GM18508 (cell line): ENCODE results near the gene SLC9A3.

Experiments
- ATAC-seq: cut with Tn5 transposase; IDR thresholded peaks from one replicate; pipeline ENCODE4 v1.9.1; 2021; ENCODE audit warnings: moderate number of reproducible peaks; ENCODE audit not compliant: insufficient read depth, unreplicated experiment

The SLC9A3 gene

DNA sequence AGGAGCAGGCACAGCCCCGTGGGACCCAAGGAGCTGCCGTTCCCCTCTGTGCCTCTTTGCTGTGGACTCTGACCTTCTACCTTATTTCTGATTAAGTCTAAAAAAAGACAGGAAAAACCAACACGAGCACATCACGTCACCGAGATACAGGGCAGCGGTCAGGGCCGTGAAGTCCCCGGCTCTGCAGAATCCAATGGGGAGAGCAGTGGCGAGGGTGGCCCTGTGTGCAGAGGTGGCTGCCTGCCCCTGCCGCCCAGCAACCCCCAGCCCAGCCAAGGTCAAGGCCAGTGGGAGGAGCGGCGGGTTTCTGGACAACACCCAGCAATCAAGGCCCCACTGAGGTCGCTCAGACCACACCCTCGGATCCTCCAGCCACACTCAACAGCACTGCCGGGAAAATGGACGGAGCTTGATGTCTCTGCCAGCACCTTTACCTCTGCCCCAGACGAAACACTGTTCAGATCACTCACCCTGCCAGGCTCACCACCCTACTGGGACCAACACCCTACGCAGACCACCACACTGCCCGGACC is 32.7 kb upstream of the SLC9A3 start:
- ATAC-seq, result no peak

GRCh38 chr5:555058-555623 is 30.9 kb upstream of the SLC9A3 start:
- ATAC-seq, result no peak

GRCh38 chr5:554284-554988 is 30.2 kb upstream of the SLC9A3 start:
- no peak for ATAC-seq

GRCh38 chr5:553874-554273 is 29.6 kb upstream of the SLC9A3 start:
- ATAC-seq, result no peak

GRCh38 chr5:551406-551805 is 27.2 kb upstream of the SLC9A3 start:
- ATAC-seq, result no peak

GRCh38 chr5:549229-549628 is 25.0 kb upstream of the SLC9A3 start:
- no peak for ATAC-seq

- no peak for ATAC-seq
Observed at GRCh38 chr5:548256-548655, 24.0 kb upstream of the SLC9A3 start.

GRCh38 chr5:547086-547924 is 23.1 kb upstream of the SLC9A3 start:
- ATAC-seq, result no peak

DNA sequence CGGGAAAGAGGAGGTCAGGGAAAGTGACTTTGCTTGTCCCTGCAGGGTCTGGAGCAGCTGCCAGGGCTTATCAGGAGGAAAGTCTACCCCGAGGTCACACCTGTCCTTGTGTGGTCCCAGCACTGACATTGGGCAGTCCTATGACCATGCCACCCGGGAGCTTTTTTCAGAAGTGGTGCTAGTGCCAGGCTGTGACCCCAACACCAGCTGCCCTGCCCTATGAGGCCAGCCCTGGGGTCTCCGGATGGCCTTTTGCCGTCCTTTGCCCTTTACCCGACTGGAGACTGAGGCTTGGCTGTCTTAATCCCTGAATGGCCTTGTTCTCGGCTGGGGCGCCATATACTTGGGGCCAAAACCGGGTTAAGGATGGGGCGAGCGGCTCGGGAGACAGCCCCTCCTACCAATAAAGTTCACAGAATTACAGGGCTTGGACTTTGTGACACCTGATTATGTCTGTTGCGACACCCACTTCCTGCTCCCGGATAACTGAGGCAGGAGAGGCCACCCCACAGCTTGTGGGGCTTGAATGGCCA is 22.2 kb upstream of the SLC9A3 start:
- no peak for ATAC-seq

DNA sequence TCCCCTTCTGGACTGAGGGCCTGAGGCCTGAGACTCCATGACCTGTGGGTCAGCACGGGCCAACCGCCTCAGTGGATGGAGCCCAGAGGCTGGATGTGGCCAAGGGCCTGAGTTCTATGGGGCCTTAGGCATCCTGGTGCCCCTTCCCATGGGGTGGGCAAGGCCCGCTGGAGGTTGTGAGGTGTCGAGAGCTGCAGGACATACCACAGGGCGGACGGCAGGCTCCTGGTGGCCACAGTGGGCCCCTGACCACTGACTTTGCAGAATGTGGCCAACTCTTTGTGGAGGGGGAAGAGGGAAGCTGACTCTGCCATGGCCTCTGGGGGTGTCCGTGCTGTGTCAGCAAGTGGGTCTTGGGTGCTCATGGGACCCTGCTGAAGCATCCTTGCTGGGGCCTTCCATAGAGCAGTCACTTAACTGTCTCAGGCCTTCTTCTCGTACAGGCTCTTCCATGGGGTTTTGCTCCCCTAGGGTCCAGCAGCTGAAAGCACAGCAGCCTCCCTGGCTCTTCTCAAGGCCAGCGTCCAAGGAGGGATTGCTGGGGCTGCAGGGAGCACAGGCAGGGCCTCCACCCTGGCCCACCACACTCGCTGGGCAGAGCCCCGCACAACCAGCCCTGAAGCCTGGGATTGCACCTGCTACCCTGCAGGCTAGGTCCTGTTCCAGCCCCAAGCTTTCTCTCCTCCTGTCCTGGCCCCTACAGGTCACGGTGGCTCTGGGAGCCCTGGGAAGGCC is 21.6 kb upstream of the SLC9A3 start:
- no peak for ATAC-seq

DNA sequence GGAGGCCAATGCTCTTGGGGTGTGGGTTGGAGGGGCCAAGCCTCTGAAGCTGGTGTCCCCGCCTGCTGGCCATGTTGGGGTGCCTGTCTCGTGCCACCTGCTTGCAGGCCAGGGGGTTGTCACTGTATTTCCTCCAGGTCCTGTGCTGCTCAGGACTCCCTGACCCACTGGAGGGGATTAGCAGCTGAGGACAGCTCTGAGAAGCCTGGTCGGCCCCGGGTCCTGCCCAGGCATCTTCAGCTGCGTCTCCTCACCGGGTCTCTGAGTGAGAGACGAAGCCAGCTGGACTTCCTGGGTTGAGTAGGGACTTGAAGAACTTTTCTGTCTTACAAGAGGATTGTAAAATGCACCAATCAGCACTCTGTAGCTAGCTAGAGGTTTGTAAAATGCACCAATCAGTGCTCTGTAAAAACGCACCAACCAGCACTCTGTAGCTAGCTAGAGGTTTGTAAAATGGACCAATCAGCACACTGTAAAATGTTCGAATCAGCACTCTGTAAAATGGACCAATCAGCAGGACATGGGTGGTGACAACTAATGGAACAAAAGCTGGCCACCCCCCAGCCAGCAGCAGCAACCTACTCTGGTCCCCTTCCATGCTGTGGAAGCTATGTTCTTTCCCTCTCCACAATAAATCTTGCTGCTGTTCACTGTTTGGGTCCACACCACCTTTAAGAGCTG is 20.6 kb upstream of the SLC9A3 start:
- ATAC-seq, result no peak

DNA sequence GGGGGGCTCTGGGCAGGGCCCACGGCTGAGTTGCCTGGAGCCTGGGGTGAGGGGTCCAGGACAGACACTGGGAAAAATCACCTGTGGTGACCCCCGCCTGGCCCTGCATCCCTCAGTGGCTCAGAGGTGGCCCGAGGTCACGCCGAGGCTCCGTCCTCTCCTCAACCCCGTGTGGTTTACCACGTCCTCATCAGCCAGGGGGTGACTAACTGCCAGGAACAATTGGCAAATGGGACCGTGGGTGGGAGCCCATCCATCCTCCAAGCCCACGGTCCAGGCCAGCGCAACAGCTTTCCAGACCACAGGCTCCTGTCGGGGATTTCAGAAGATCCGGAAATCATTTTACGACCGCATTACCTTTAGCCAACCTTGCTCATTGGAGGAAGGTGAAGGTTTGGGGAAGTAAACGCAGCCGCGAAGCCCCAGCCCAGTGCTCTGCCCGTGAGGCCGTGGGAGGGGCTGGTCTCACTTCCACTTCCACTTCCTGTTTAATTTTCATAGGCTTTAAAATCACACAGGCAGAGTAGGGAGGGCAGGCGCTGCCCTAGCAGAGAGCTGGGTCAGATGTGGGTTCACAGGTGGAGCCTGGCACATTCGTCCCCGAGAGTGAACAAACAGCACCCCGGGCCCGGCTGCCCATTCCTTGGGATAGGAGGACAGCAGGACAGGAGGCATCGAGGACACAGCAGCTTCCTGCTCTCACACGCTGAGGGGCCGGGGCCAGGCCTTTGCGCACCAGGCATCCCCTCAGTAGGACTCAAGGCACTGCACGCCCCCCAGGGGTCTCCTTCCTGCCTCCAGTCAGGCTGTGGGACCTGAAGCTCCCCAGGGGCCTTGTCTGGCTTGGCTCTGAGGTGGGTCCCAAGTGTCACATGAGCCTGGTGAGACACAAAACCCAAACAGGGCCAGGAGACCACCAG is 19.8 kb upstream of the SLC9A3 start:
- ATAC-seq, result peak; percentile 85

- no peak for ATAC-seq
Observed at GRCh38 chr5:543351-543750, 19.1 kb upstream of the SLC9A3 start.

DNA sequence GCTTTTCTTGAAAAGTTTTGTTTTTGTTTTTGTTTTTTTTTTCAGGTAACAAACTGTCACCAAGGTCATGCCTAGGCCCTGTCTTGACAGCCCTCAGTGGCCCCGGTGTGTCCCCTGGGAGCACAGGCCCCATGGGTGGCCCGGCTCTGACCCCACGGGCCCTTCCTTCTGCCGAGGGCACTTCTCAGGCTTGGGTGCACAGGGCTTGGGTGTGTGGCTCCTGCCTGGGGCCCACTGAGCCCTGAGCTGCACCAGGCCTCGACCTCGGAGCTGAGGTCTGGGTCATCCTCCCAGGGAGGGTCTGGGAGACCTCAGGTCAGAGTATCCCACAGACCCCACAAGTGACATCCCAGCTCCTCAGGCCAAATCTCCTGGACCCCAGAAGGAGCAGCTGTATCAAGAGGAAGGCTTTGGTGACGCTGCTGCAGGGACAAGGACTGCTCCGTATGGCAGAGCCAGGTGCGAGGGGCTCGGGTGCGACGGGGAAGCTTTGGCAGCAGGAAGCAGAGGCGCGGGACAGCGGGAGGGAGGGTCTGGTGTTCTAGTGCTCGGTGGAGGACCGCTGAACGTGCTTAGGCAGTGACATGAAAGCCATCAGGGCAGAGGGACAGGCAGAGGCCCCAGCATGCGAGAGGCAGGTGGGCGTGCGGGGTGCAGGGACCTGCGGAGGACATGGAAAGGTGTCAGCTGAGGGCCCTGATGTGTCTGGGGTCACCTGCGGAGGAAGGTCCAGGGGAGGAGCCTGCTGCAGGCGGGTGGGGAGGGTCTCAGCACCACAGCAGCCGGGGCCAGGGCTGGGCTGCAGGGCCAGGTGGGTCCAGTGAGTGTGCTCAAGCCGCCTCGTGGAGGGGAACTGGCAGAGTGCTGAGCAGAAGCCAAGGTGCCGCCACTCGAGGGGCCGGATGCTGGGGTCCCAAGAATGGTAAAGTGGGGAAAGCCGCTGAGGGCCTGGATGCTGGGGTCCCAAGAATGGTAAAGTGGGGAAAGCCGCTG is 18.4 kb upstream of the SLC9A3 start:
- no peak for ATAC-seq

- no peak for ATAC-seq
Observed at GRCh38 chr5:541539-542318, 17.5 kb upstream of the SLC9A3 start.

DNA sequence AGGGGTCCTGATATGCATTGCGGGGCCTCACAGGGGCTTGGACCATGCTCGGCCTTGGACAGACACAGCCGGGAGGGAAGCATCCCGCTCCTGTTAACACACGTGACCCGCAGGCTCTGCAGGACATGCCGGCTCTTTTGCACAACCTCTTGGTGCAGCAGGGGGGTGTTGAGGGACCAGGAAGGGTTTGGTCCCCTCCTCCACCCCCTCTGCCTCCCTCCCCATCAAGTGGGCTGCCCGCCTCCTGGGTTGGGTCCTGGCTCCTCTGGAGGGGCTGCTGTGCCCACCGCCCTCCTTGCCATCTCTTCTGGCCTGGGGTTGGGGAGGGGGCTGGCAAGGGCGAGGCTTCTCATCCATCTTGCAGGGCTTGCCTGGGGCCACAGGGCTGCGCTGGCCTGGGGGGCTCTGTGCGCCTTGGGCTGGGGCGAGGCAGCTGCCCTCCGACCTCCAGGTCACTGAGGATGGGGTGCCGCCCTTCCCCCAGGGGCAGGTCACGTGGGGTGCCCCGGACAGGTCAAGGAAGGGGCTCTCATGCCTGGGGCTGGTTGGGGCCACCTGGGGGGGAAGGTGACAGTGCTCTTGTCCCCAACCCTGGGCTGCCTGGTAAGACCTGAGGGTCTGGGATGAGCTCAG is 16.8 kb upstream of the SLC9A3 start:
- no peak for ATAC-seq
